Liver (tissue), 9 donors: ENCODE measurements around the gene LRRN2. TPM values are rescaled to one million over a fixed set of nuclear protein-coding genes. Genes with fewer than 3 reads are reported as not detected.

Source experiments
- DNase-seq: peaks from one replicate; pipeline ENCODE4 v3.0.0-alpha.2; 2017; ENCODE audit warnings: low spot score
- H3K27ac ChIP-seq, 2 donors: one replicate each; pipeline ENCODE4 v1.7.0; 2013; ENCODE audit warnings: inconsistent platforms in 2 of 2, low read length in 2 of 2, control low read depth in 1 of 2, low read depth in 1 of 2, mild to moderate bottlenecking in 1 of 2
- H3K27me3 ChIP-seq, 4 donors: one replicate each; pipeline versions ENCODE4 v1.6.1 to v1.7.0; 2013; ENCODE audit warnings: low read length in 3 of 4, inconsistent platforms in 1 of 4, mild to moderate bottlenecking in 1 of 4, moderate library complexity in 1 of 4; ENCODE audit not compliant: control insufficient read depth in 4 of 4, insufficient read depth in 4 of 4
- H3K36me3 ChIP-seq, 4 donors: one replicate each; pipeline versions ENCODE4 v1.6.1 to v1.7.0; 2013; ENCODE audit warnings: low read length in 3 of 4, mild to moderate bottlenecking in 3 of 4, low read depth in 1 of 4, moderate library complexity in 1 of 4; ENCODE audit not compliant: control insufficient read depth in 4 of 4, insufficient read depth in 3 of 4
- H3K4me1 ChIP-seq, 4 donors: one replicate each; pipeline versions ENCODE4 v1.6.1 to v1.7.0; 2013; ENCODE audit warnings: low read length in 3 of 4, mild to moderate bottlenecking in 3 of 4, moderate library complexity in 1 of 4; ENCODE audit not compliant: control insufficient read depth in 4 of 4, insufficient read depth in 4 of 4
- H3K4me3 ChIP-seq, 3 donors: one replicate each; pipeline versions ENCODE4 v1.6.1 to v1.7.0; 2013; ENCODE audit warnings: low read length in 3 of 3, control low read depth in 1 of 3, low read depth in 1 of 3, mild to moderate bottlenecking in 1 of 3
- H3K9ac ChIP-seq, 2 donors: one replicate each; pipeline ENCODE4 v1.7.0; 2013; ENCODE audit warnings: low read length in 2 of 2, mild to moderate bottlenecking in 2 of 2, moderate library complexity in 2 of 2, control low read depth in 1 of 2, low read depth in 1 of 2
- H3K9me3 ChIP-seq, 4 donors: one replicate each; pipeline versions ENCODE4 v1.6.1 to v1.7.0; 2013; ENCODE audit warnings: low read length in 3 of 4; ENCODE audit not compliant: control insufficient read depth in 4 of 4
- ATF3 ChIP-seq: IDR thresholded peaks from 2 replicates; pipeline ENCODE4 v1.6.1; 2016; ENCODE audit warnings: antibody characterized with exemption
- FOXA2 ChIP-seq: IDR thresholded peaks from 2 replicates; pipeline ENCODE4 v1.6.1; 2016; ENCODE audit warnings: antibody characterized with exemption
- GABPA ChIP-seq, 2 donors: IDR thresholded peaks in 1 of 2; conservative IDR thresholded peaks in 1 of 2; 2 replicates each; pipeline ENCODE4 v1.6.1; 2016; ENCODE audit warnings: antibody characterized with exemption in 2 of 2, mild to moderate bottlenecking in 1 of 2, moderate library complexity in 1 of 2
- HNF4A ChIP-seq, 2 donors: conservative IDR thresholded peaks; 2 replicates each; pipeline ENCODE4 v1.6.1; 2016; ENCODE audit warnings: antibody characterized with exemption in 2 of 2, mild to moderate bottlenecking in 2 of 2
- HNF4G ChIP-seq: IDR thresholded peaks from 2 replicates; pipeline ENCODE4 v1.6.1; 2016; ENCODE audit warnings: antibody characterized with exemption
- JUND ChIP-seq, 2 donors: IDR thresholded peaks; 2 replicates each; pipeline ENCODE4 v1.6.1; 2016; ENCODE audit warnings: antibody characterized with exemption in 2 of 2
- NR2F2 ChIP-seq: IDR thresholded peaks from 2 replicates; pipeline ENCODE4 v1.6.1; 2016; ENCODE audit warnings: antibody characterized with exemption
- REST ChIP-seq: IDR thresholded peaks from 2 replicates; pipeline ENCODE4 v1.6.1; 2016; ENCODE audit warnings: antibody characterized with exemption, mild to moderate bottlenecking
- RXRA ChIP-seq, 2 donors: IDR thresholded peaks; 2 replicates each; pipeline ENCODE4 v1.6.1; 2017 to 2018; ENCODE audit warnings: antibody characterized with exemption in 2 of 2, mild to moderate bottlenecking in 1 of 2
- SP1 ChIP-seq: IDR thresholded peaks from 2 replicates; pipeline ENCODE4 v1.6.1; 2018; ENCODE audit warnings: antibody characterized with exemption, mild to moderate bottlenecking
- TAF1 ChIP-seq: conservative IDR thresholded peaks from 2 replicates; pipeline ENCODE4 v1.6.1; 2016; ENCODE audit warnings: antibody characterized with exemption, mild to moderate bottlenecking
- YY1 ChIP-seq: IDR thresholded peaks from 2 replicates; pipeline ENCODE4 v1.6.1; 2016; ENCODE audit warnings: antibody characterized with exemption, mild to moderate bottlenecking
- WGBS: extraction: QIAGEN DNeasy Blood & Tissue Kit; methylation state at CpG from one replicate; pipeline ENCODE4 v1.1.7; 2013; 5-methylcytosine and 5-hydroxymethylcytosine counted together
- polyA plus RNA-seq, 2 donors: library from polyadenylated mRNA; stranded (reverse) in 1 of 2; unstranded in 1 of 2; fragments of 200-250 nt in 1 of 2; fragments of >200 nt in 1 of 2; fragmentation: Nextera tagmentation in 1 of 2; extraction: Ambion mirVana in 1 of 2; gene quantifications; one replicate each; pipeline versions ENCODE4 v1.2.1 to v1.2.3, GENCODE V29; 2013 to 2015
- total RNA-seq, 2 donors: library from RNA; depleted of rRNA; stranded (reverse); fragments of >200 nt; gene quantifications; one replicate each; pipeline ENCODE4 v1.2.3, GENCODE V29; 2014
- TF ChIP-seq, protein P1 (sequence below): fragments of 150-350 bp; IDR thresholded peaks from 2 replicates; pipeline ENCODE4 v1.5.1; 2017; ENCODE audit warnings: improper control_type of control experiment, low read depth, low read length; ENCODE audit not compliant: missing input control
- TF ChIP-seq, protein P2 (sequence below): IDR thresholded peaks from 2 replicates; pipeline ENCODE4 v1.6.1; 2016; ENCODE audit warnings: antibody characterized with exemption
- donor health status: healthy.
- donor health status: healthy.
- donor health status: healthy.
- donor health status: healthy.
- donor health status: healthy.

Gene LRRN2
- total and polyA plus RNA-seq, 4 donors = 0.13 to 2.8 (median 0.28) TPM

- H3K27ac ChIP-seq = no peak overlapping the region
- no peak overlapping the region for H3K4me3 ChIP-seq
- no peak overlapping the region for H3K9ac ChIP-seq
- no peak for TF ChIP-seq HNF4A (conservative IDR thresholded peaks at IDR 0.05)
- TF ChIP-seq ATF3 = no peak
- TF ChIP-seq, protein P1, sequence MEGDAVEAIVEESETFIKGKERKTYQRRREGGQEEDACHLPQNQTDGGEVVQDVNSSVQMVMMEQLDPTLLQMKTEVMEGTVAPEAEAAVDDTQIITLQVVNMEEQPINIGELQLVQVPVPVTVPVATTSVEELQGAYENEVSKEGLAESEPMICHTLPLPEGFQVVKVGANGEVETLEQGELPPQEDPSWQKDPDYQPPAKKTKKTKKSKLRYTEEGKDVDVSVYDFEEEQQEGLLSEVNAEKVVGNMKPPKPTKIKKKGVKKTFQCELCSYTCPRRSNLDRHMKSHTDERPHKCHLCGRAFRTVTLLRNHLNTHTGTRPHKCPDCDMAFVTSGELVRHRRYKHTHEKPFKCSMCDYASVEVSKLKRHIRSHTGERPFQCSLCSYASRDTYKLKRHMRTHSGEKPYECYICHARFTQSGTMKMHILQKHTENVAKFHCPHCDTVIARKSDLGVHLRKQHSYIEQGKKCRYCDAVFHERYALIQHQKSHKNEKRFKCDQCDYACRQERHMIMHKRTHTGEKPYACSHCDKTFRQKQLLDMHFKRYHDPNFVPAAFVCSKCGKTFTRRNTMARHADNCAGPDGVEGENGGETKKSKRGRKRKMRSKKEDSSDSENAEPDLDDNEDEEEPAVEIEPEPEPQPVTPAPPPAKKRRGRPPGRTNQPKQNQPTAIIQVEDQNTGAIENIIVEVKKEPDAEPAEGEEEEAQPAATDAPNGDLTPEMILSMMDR = no peak
- no peak for TF ChIP-seq RXRA (IDR thresholded peaks at IDR 0.05)
- no peak for TF ChIP-seq SP1
- TF ChIP-seq YY1 = no peak
- TF ChIP-seq JUND (IDR thresholded peaks at IDR 0.05) = no peak
- no peaks in the 10 kb centered on the region for H3K9me3 ChIP-seq
- H3K36me3 ChIP-seq = no peaks in the 10 kb centered on the region
- no peaks in the 10 kb centered on the region for H3K4me1 ChIP-seq
- DNase-seq = no peak
- 82% methylated on average over 3 of the region's 3 CpGs for WGBS
- H3K27me3 ChIP-seq = peaks cover 0 to 2% (median 0%) of the 10 kb centered on the region in 4 donors
Observed at GRCh38 chr1:204628868-204629267, 56.7 kb downstream of the LRRN2 start.

DNA sequence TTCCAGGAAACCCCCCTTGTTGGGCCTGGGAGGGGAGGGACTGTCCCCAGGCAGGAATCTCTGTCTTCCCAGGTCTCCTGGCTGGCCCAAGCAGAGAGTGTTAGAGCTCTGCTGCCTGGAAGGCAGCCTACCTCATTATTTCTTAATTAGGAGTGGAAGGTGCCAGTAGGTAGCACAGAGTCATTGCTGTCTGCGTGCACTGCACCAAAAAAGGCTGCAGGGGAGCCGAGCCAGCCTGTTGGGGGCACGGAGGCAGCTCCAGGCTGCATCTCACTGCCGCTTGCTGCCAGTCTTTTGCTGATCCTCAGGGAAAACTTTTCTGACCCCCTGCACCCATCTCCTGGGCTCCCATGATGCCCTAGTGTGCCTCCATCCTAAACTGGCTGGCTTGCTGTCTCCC, 58.1 kb downstream of the LRRN2 start:
- TF ChIP-seq HNF4G (no peak), FOXA2 (no peak), GABPA (IDR thresholded peaks at IDR 0.05 in 1 of 2, conservative IDR thresholded peaks at IDR 0.05 in 1 of 2) (no peak), SP1 (no peak), JUND (IDR thresholded peaks at IDR 0.05) (no peak), ATF3 (no peak), NR2F2 (no peak), TAF1 (no peak), REST (no peak), YY1 (no peak)
- TF ChIP-seq, protein P2, sequence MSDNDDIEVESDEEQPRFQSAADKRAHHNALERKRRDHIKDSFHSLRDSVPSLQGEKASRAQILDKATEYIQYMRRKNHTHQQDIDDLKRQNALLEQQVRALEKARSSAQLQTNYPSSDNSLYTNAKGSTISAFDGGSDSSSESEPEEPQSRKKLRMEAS = no peak
- TF ChIP-seq, protein P1 = no peak
- Histone ChIP-seq H3K27ac (no peak overlapping the region), H3K9me3 (no peaks in the 10 kb centered on the region), H3K4me3 (no peak overlapping the region), H3K36me3 (no peaks in the 10 kb centered on the region), H3K4me1 (no peaks in the 10 kb centered on the region), H3K9ac (no peak overlapping the region), H3K27me3 (peaks cover 0 to 2% (median 0%) of the 10 kb centered on the region in 4 donors)
- 92% methylated on average over 4 of the region's 4 CpGs for WGBS
- DNase-seq = no peak
